ENCODE measurements around the gene SPACA9. TPM values are rescaled to one million over a fixed set of nuclear protein-coding genes. Genes with fewer than 3 reads are reported as not detected.

Gene SPACA9
- total and polyA plus RNA-seq, 10 of the 15 experiments (the other 5 are each of a cell fraction or from before 2014, with no cell fraction given): 0.68 to 2.9 (median 1.0) TPM

DNA sequence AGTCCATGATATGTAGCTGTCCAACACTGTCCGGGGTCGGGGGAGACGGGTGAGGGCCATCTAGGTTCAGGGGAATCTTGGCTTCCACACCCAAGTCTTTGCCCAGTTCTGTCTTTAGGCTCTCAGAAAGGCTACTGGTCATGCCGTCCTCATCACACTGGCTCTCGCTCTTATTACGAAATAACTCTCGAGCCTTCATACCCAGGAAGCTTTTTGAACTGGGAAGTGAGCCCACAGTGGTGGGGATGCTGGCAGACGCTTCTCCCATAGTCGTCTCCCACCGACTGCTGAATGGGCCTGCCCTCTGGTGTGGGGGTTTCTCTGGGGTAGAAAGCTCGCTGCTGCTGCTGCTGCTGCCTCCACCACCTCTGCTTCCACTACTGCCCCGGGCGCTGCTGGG, 17.6 kb downstream of the SPACA9 start:
- SMC1A ChIA-PET (ENCODE audit: uncharacterized antibody, unreplicated experiment): no interaction called here
- H3K4me2 ChIP-seq (ENCODE audit: control insufficient read depth, insufficient read depth): no peak overlapping the region
- DNase-seq (ENCODE audit: low read depth, low spot score): no peak
- POLR2A ChIA-PET: interaction anchor here (0.6 kb wide), 1 partner anchor 10 kb away, joined by 6 read pairs; no protein-coding TSS in a partner anchor
- RAD21 ChIA-PET (ENCODE audit: unreplicated experiment): interaction anchor here (1.1 kb wide), 1 partner anchor 227 kb away, joined by 3 read pairs; the partner anchor contains the start of gene DDX31
- no peak for FAIRE-seq
- H3K79me2 ChIP-seq (ENCODE audit: control insufficient read depth, insufficient read depth, low read length): no peaks in the 10 kb centered on the region
- no peak overlapping the region for H2AFZ ChIP-seq (ENCODE audit: control insufficient read depth, low read depth, low read length)
- in situ Hi-C loops (cut with MboI) (no loop called here), intact Hi-C loops (cut with micrococcal nuclease; ENCODE audit: unreplicated experiment) (no loop called here)
- no peak overlapping the region for H3K4me3 ChIP-seq
- H3K27me3 ChIP-seq (replicated peaks in 1 of 2; ENCODE audit: control insufficient read depth in 2 of 2, insufficient read depth in 2 of 2, low read length in 1 of 2): no peaks in the 10 kb centered on the region
- H3K36me3 ChIP-seq (ENCODE audit: control insufficient read depth in 2 of 2, insufficient read depth in 2 of 2, low read length in 1 of 2): peaks cover 2 to 18% of the 10 kb centered on the region in 2 experiments
- H3K9me3 ChIP-seq (replicated peaks; ENCODE audit: control insufficient read depth, insufficient read depth, low read length): no peaks in the 10 kb centered on the region
- H3K27ac ChIP-seq (ENCODE audit: control insufficient read depth, insufficient read depth): no peak overlapping the region
- CTCF ChIA-PET: interaction anchor here (1.3 to 2.2 kb wide), 2 partner anchors 8 to 45 kb away, joined by 3 to 9 read pairs; no protein-coding TSS in a partner anchor
- TF ChIP-seq, protein P1, sequence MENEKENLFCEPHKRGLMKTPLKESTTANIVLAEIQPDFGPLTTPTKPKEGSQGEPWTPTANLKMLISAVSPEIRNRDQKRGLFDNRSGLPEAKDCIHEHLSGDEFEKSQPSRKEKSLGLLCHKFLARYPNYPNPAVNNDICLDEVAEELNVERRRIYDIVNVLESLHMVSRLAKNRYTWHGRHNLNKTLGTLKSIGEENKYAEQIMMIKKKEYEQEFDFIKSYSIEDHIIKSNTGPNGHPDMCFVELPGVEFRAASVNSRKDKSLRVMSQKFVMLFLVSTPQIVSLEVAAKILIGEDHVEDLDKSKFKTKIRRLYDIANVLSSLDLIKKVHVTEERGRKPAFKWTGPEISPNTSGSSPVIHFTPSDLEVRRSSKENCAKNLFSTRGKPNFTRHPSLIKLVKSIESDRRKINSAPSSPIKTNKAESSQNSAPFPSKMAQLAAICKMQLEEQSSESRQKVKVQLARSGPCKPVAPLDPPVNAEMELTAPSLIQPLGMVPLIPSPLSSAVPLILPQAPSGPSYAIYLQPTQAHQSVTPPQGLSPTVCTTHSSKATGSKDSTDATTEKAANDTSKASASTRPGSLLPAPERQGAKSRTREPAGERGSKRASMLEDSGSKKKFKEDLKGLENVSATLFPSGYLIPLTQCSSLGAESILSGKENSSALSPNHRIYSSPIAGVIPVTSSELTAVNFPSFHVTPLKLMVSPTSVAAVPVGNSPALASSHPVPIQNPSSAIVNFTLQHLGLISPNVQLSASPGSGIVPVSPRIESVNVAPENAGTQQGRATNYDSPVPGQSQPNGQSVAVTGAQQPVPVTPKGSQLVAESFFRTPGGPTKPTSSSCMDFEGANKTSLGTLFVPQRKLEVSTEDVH (IDR thresholded peaks at IDR 0.05; ENCODE audit: low read depth, partially characterized antibody): no peak
- no peak for TF ChIP-seq POLR2AphosphoS5 (IDR thresholded peaks at IDR 0.05; ENCODE audit: low read length)
- TF ChIP-seq EZH2 (IDR thresholded peaks at IDR 0.05; ENCODE audit: borderline replicate concordance, control insufficient read depth, low read depth, low read length): no peak
- TF ChIP-seq RAD21 (IDR thresholded peaks at IDR 0.05; ENCODE audit: insufficient read depth, low read depth, low read length): no peak
- TF ChIP-seq RFX5 (IDR thresholded peaks at IDR 0.05; ENCODE audit: low read depth, low read length): no peak
- TF ChIP-seq SKIL (IDR thresholded peaks at IDR 0.05; ENCODE audit: low read depth, poor library complexity, severe bottlenecking): no peak
- TF ChIP-seq ZBTB4 (CRISPR knock-in tag; IDR thresholded peaks at IDR 0.05): no peak
- no peaks in the 10 kb centered on the region for H3K4me1 ChIP-seq (ENCODE audit: control insufficient read depth, insufficient read depth, low read length)
- no peak for ATAC-seq
- no peak overlapping the region for H3K9ac ChIP-seq (ENCODE audit: control insufficient read depth, insufficient read depth, low read length)
- WGBS (ENCODE audit: insufficient coverage, insufficient replicate concordance, low lambda C conversion rate, missing lambda C conversion rate): 97% methylated on average over 13 of the region's 13 CpGs
- BruUV-seq (replicated peaks): no TSS peak
- H4K20me1 ChIP-seq (ENCODE audit: control insufficient read depth, insufficient read depth): no peaks in the 10 kb centered on the region

Measured in GM12878 (cell line).